HepG2 (cell line): ENCODE results near the gene RPUSD4. TPM values are rescaled to one million over a fixed set of nuclear protein-coding genes. Genes with fewer than 3 reads are reported as not detected.

Experiments
- ATAC-seq: fragments of 200-7000 bp; cut with Tn5 transposase; 3 replicates; pipeline ENCODE4 v1.9.1; 2020; ENCODE audit warnings: mild to moderate bottlenecking, moderate library complexity
- BruUV-seq: library from RNA; stranded (reverse); fragments of 400-500 nt; replicated peaks from 2 replicates; lab custom pipeline; 2021; lab: Mats Ljungman, UMichigan
- CTCF ChIA-PET: fragments of 300-600 bp; formaldehyde crosslinking; extraction: SDS; loops from one replicate; lab custom pipeline; 2021; ENCODE audit warnings: low total read pairs, inconsistent platforms, low intra/inter-chr PET ratio; lab: Yijun Ruan, JAX
- POLR2A ChIA-PET: fragments of 350-600 bp; sonication (Branson Sonifier 250); formaldehyde crosslinking; loops from one replicate; lab custom pipeline; 2020; ENCODE audit warnings: antibody characterized with exemption, inconsistent platforms; lab: Yijun Ruan, JAX
- DNase-seq: peaks from one replicate; pipeline ENCODE4 v3.0.0-alpha.2; 2015; ENCODE audit warnings: low spot score
- FAIRE-seq: peaks from 3 replicates; lab custom pipeline; 2011; peaks lifted over from hg19 to GRCh38; lab: Jason Lieb, UNC
- H2AFZ ChIP-seq: one replicate; pipeline ENCODE4 v1.6.1; 2011; ENCODE audit warnings: low read length, inconsistent platforms
- H3K27ac ChIP-seq: fragments of 300-600 bp; 3 replicates; pipeline ENCODE4 v1.8.0; 2011; ENCODE audit warnings: mixed run types, mild to moderate bottlenecking, mixed read lengths, low read length, inconsistent platforms; ENCODE audit not compliant: insufficient read depth; ENCODE audit errors: extremely low read length
- H3K27me3 ChIP-seq, 2 experiments: fragments of 200-600 bp in 1 of 2; 2 replicates in 1 of 2; 3 replicates in 1 of 2; pipeline versions ENCODE4 v1.6.0 to v1.8.0; 2011; ENCODE audit warnings: low read length in 2 of 2, mild to moderate bottlenecking in 2 of 2, moderate library complexity in 2 of 2, inconsistent platforms in 1 of 2; ENCODE audit not compliant: insufficient read depth in 2 of 2, control insufficient read depth in 1 of 2
- H3K36me3 ChIP-seq, 2 experiments: fragments of 200-600 bp in 1 of 2; replicated peaks in 1 of 2; 2 replicates in 1 of 2; 3 replicates in 1 of 2; pipeline versions ENCODE4 v1.5.1 to v1.8.0; 2011; ENCODE audit warnings: low read length in 2 of 2, inconsistent platforms in 1 of 2; ENCODE audit not compliant: insufficient read depth in 2 of 2, control insufficient read depth in 1 of 2
- H3K4me1 ChIP-seq: 2 replicates; pipeline ENCODE4 v1.5.1; 2012; ENCODE audit warnings: low read length, inconsistent platforms; ENCODE audit not compliant: insufficient read depth
- H3K4me2 ChIP-seq: 2 replicates; pipeline ENCODE4 v1.6.0; 2011; ENCODE audit warnings: low read depth, low read length, inconsistent platforms
- H3K4me3 ChIP-seq, 3 experiments: fragments of 200-600 bp in 1 of 3; sonication (generic), shearing (Covaris generic) in 1 of 3; replicated peaks in 1 of 3; 2 replicates each; pipeline ENCODE4 v1.5.1; 2011 to 2016; ENCODE audit warnings: low read length in 3 of 3, inconsistent platforms in 2 of 3, low read depth in 2 of 3, mild to moderate bottlenecking in 2 of 3, control low read depth in 1 of 3, mixed read lengths in 1 of 3; ENCODE audit not compliant: insufficient read depth in 1 of 3
- H3K79me2 ChIP-seq: one replicate; pipeline ENCODE4 v1.6.1; 2011; ENCODE audit warnings: low read length, inconsistent platforms; ENCODE audit not compliant: insufficient read depth
- H3K9ac ChIP-seq: 2 replicates; pipeline ENCODE4 v1.6.0; 2011; ENCODE audit warnings: mild to moderate bottlenecking, low read depth, low read length, inconsistent platforms; ENCODE audit not compliant: insufficient read depth
- H3K9me3 ChIP-seq: 2 replicates; pipeline ENCODE4 v1.5.1; 2012; ENCODE audit warnings: mild to moderate bottlenecking, low read length
- H4K20me1 ChIP-seq: 2 replicates; pipeline ENCODE4 v1.6.0; 2011; ENCODE audit warnings: inconsistent platforms, mild to moderate bottlenecking, low read length, moderate library complexity; ENCODE audit not compliant: insufficient read depth
- AGO2 ChIP-seq: fragments of 200-400 bp; formaldehyde crosslinking; optimal IDR thresholded peaks from 2 replicates; pipeline ENCODE3; 2017; ENCODE audit warnings: mild to moderate bottlenecking, low read depth, low read length, moderate library complexity
- CEBPG ChIP-seq: IDR thresholded peaks from 2 replicates; pipeline ENCODE4 v1.6.1; 2016
- CHCHD3 ChIP-seq: sonication (generic); formaldehyde crosslinking; IDR thresholded peaks from 2 replicates; pipeline ENCODE4 v1.8.0; 2022; ENCODE audit warnings: mild to moderate bottlenecking, missing genetic modification reagents, moderate library complexity
- CHD4 ChIP-seq: fragments of 200-600 bp; sonication (generic); IDR thresholded peaks from 2 replicates; pipeline ENCODE4 v1.7.0; 2017; ENCODE audit warnings: mild to moderate bottlenecking, low read length, borderline replicate concordance
- HOXA7 ChIP-seq: sonication (generic); formaldehyde crosslinking; IDR thresholded peaks from 2 replicates; pipeline ENCODE4 v1.8.1; 2022; ENCODE audit warnings: mild to moderate bottlenecking, missing genetic modification reagents, moderate library complexity
- KDM5A ChIP-seq: fragments of 200-600 bp; sonication (generic); IDR thresholded peaks from 2 replicates; pipeline ENCODE4 v1.7.0; 2018; ENCODE audit warnings: antibody characterized with exemption, mild to moderate bottlenecking, low read length, borderline replicate concordance
- MZF1 ChIP-seq: sonication (generic); formaldehyde crosslinking; IDR thresholded peaks from 2 replicates; pipeline ENCODE4 v1.8.1; 2023; ENCODE audit warnings: mild to moderate bottlenecking, missing genetic modification reagents, borderline replicate concordance
- RBFOX2 ChIP-seq: fragments of 200-400 bp; formaldehyde crosslinking; IDR thresholded peaks from 2 replicates; pipeline ENCODE4 v1.6.1; 2017; ENCODE audit warnings: low read depth, mild to moderate bottlenecking, low read length
- XBP1 ChIP-seq: sonication (generic); formaldehyde crosslinking; IDR thresholded peaks from 2 replicates; pipeline ENCODE4 v1.5.0; 2020; ENCODE audit warnings: missing genetic modification reagents
- ZFYVE20 ChIP-seq: sonication (generic); formaldehyde crosslinking; IDR thresholded peaks from 2 replicates; pipeline ENCODE4 v1.8.0; 2023; ENCODE audit warnings: low read depth, mild to moderate bottlenecking, moderate library complexity, missing genetic modification reagents, borderline replicate concordance
- WGBS: methylation state at CpG from one replicate; pipeline ENCODE4 v1.1.6; 2017; ENCODE audit warnings: low lambda C conversion rate; 5-methylcytosine and 5-hydroxymethylcytosine counted together
- in situ Hi-C: cut with HindIII; loops from 2 replicates; pipeline ENCODE4 v1.10.0; 2017; ENCODE audit warnings: low pct_unique_long_range_greater_than_20kb; ENCODE audit not compliant: extremely low pct_ligation_motif_present
- intact Hi-C: fragments of 100-400 bp; cut with micrococcal nuclease; formaldehyde crosslinking; loops from one replicate; pipeline ENCODE4 v1.10.0; 2022; ENCODE audit not compliant: unreplicated experiment
- polyA plus RNA-seq, 8 experiments: library from polyadenylated mRNA; depleted of rRNA in 3 of 8; stranded (reverse) in 7 of 8; unstranded in 1 of 8; fragments of >200 nt; fragmentation: Illumina TruSeq in 4 of 8; extraction: Trizol in 4 of 8; gene quantifications; 2 replicates each; pipeline versions ENCODE4 v1.2.1 to v1.2.3, GENCODE V29; 2011 to 2016; ENCODE audit warnings: low read depth in 4 of 8, missing spikeins in 1 of 8, mixed read lengths in 1 of 8; ENCODE audit not compliant: insufficient read depth in 1 of 8
- total RNA-seq, 5 experiments: library from RNA; depleted of rRNA; stranded (reverse); fragments of >200 nt; fragmentation: Illumina TruSeq; extraction: Trizol; gene quantifications; 2 replicates each; pipeline ENCODE4 v1.2.3, GENCODE V29; 2016; ENCODE audit warnings: low read depth in 1 of 5
- TF ChIP-seq, protein P1 (sequence below): sonication (generic); formaldehyde crosslinking; IDR thresholded peaks from 2 replicates; pipeline ENCODE4 v1.4.0; 2020; ENCODE audit warnings: missing genetic modification reagents
- TF ChIP-seq, protein P2 (sequence below): sonication (generic); formaldehyde crosslinking; IDR thresholded peaks from 2 replicates; pipeline ENCODE4 v1.4.0; 2020; ENCODE audit warnings: mild to moderate bottlenecking, missing genetic modification reagents

The RPUSD4 gene
- total and polyA plus RNA-seq, 2 of the 13 experiments (the other 11 are each of a cell fraction or from before 2014, with no cell fraction given) = 45.0 to 52.9 TPM

GRCh38 chr11:126156814-126157213 lies 54.6 kb downstream of the RPUSD4 start (continued):
- TF ChIP-seq XBP1 (CRISPR knock-in tag) = no peak
- no peak for TF ChIP-seq MZF1 (CRISPR knock-in tag)
- no peak for TF ChIP-seq ZFYVE20 (CRISPR knock-in tag)
- peak; percentile 61 for TF ChIP-seq CEBPG (CRISPR knock-in tag)
- TF ChIP-seq, protein P1, sequence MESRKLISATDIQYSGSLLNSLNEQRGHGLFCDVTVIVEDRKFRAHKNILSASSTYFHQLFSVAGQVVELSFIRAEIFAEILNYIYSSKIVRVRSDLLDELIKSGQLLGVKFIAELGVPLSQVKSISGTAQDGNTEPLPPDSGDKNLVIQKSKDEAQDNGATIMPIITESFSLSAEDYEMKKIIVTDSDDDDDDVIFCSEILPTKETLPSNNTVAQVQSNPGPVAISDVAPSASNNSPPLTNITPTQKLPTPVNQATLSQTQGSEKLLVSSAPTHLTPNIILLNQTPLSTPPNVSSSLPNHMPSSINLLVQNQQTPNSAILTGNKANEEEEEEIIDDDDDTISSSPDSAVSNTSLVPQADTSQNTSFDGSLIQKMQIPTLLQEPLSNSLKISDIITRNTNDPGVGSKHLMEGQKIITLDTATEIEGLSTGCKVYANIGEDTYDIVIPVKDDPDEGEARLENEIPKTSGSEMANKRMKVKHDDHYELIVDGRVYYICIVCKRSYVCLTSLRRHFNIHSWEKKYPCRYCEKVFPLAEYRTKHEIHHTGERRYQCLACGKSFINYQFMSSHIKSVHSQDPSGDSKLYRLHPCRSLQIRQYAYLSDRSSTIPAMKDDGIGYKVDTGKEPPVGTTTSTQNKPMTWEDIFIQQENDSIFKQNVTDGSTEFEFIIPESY (CRISPR knock-in tag) = peak; percentile 79

DNA sequence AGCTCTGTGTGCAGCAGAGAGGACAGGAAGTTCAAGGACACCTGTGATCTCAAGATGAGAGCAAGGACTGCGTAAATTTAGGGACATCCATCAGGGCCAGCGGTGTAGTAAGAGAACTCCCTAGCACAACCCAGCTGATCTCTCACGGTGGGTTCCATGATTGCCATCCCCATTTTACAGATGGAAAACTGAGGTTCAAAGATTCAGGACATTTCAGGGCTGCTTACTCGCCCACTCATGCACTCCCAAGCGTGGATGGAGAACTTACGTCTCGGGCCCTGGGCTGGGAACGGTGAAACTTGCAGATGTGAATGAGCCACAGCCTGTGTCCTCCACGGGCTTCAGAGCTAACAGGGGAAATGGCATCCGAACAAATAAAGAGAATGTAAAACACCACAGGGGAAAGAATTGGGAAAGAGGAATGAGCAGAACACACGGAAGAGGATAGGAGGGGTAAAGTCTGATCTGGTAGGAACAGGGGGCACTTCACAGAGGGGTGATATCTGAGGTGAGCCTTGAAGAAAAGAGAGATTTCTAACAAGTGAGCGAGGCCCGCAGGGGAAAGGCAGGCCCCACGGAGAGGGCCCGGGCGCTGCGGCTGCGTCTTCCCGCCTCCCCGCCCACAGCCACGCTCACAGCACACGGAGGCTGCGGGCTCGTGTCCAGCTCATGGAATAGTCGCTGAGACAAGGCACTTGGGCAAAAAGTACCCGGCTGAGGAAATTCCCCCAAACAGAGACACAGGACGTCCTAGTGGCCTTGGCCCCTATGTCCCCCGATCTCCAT lies 55.9 kb downstream of the RPUSD4 start:
- in situ Hi-C loops (no loop called here), intact Hi-C loops (no loop called here)
- no peak overlapping the region for H3K4me3 ChIP-seq
- ATAC-seq (no peak), FAIRE-seq (no peak), DNase-seq (no peak)
- no peaks in the 10 kb centered on the region for H3K36me3 ChIP-seq
- POLR2A ChIA-PET = interaction anchor here (1.3 kb wide), 1 partner anchor 9 kb away, joined by 3 read pairs; no protein-coding TSS in a partner anchor
- H4K20me1 ChIP-seq = no peaks in the 10 kb centered on the region
- CTCF ChIA-PET = no interaction called here
- no peak overlapping the region for H3K9ac ChIP-seq
- no peaks in the 10 kb centered on the region for H3K27me3 ChIP-seq
- H3K79me2 ChIP-seq = no peaks in the 10 kb centered on the region
- no TSS peak for BruUV-seq
- peaks cover 70% of the 10 kb centered on the region for H3K4me1 ChIP-seq
- no peaks in the 10 kb centered on the region for H3K9me3 ChIP-seq
- H3K4me2 ChIP-seq = no peak overlapping the region
- no peak overlapping the region for H2AFZ ChIP-seq
- 93% methylated on average over 24 of the region's 28 CpGs for WGBS
- no peak overlapping the region for H3K27ac ChIP-seq
- TF ChIP-seq AGO2 (peak; percentile 22), RBFOX2 (0 out of 2 replicates have a peak, but pooled peaks have one; percentile 25), CHCHD3 (CRISPR knock-in tag) (no peak), CHD4 (0 out of 2 replicates have a peak, but pooled peaks have one; percentile 42), KDM5A (no peak), HOXA7 (CRISPR knock-in tag) (no peak)
- TF ChIP-seq, protein P2, sequence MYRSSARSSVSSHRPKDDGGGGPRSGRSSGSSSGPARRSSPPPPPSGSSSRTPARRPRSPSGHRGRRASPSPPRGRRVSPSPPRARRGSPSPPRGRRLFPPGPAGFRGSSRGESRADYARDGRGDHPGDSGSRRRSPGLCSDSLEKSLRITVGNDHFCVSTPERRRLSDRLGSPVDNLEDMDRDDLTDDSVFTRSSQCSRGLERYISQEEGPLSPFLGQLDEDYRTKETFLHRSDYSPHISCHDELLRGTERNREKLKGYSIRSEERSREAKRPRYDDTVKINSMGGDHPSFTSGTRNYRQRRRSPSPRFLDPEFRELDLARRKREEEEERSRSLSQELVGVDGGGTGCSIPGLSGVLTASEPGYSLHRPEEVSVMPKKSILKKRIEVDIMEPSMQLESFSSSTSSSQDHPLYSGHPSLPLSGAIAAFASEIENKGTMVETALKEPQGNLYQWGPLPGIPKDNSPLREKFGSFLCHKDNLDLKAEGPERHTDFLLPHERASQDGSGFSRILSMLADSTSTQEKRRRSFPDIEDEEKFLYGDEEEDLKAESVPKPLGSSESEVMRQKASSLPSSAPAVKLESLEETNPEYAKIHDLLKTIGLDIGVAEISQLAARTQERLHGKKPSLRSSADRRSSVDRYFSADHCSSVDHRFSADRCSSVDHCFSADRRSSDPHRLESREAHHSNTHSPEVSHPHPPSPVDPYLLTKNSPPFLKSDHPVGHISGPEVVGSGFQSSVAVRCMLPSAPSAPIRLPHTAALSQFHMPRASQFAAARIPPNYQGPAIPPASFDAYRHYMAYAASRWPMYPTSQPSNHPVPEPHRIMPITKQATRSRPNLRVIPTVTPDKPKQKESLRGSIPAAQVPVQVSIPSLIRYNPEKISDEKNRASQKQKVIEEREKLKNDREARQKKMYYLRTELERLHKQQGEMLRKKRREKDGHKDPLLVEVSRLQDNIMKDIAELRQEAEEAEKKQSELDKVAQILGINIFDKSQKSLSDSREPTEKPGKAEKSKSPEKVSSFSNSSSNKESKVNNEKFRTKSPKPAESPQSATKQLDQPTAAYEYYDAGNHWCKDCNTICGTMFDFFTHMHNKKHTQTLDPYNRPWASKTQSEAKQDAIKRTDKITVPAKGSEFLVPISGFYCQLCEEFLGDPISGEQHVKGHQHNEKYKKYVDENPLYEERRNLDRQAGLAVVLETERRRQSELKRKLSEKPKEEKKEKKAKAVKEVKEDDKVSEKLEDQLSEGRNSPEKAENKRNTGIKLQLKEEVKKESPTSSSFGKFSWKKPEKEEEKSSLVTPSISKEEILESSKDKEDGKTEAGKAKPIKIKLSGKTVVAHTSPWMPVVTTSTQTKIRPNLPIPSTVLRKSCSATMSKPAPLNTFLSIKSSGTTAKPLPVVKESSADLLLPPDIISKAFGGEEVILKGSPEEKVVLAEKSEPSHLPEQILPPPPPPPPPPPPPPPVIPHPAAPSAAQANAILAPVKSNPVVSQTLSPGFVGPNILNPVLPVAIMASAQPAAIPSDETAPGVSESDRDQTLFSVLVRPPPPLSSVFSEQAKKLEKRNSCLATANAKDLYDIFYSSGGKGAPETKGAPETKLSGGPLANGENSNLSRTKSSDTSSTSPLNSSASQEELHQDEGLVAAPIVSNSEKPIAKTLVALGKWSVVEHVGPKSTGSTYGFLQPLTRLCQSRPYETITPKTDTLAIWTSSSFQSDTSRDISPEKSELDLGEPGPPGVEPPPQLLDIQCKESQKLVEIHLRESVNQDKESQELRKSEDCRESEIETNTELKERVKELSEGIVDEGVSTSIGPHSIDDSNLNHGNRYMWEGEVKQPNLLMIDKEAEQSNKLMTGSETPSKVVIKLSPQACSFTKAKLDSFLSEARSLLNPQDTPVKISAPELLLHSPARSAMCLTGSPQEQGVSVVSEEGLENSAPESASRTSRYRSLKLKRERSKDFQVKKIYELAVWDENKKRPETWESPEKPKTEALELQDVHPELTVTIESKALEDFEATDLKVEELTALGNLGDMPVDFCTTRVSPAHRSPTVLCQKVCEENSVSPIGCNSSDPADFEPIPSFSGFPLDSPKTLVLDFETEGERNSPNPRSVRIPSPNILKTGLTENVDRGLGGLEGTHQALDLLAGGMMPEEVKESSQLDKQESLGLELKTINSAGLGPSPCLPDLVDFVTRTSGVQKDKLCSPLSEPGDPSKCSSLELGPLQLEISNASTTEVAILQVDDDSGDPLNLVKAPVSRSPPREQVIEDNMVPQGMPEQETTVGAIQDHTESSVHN (CRISPR knock-in tag) = no peak
